ENCODE data around the gene ACR. TPM values are rescaled to one million over a fixed set of nuclear protein-coding genes. Genes with fewer than 3 reads are reported as not detected.
A peak's percentile ranks its signal among the peaks of the same experiment; 100 is the strongest.

Gene ACR
- total RNA-seq, 2 experiments from 2014 or later: not detected

- ATAC-seq (ENCODE audit: low read depth): no peak
- H3K9me3 Mint-ChIP-seq: no peaks in the 10 kb centered on the region
- POLR2A ChIA-PET: no interaction called here
- no peak overlapping the region for H3K27ac Mint-ChIP-seq
- no peaks in the 10 kb centered on the region for H3K27me3 Mint-ChIP-seq
- peaks cover 17% of the 10 kb centered on the region for H3K4me1 Mint-ChIP-seq
- no peaks in the 10 kb centered on the region for H3K36me3 Mint-ChIP-seq
- H3K4me3 Mint-ChIP-seq: no peak overlapping the region
- DNase-seq: no peak
These were observed 38.8 kb upstream of the ACR start for GRCh38 chr22:50699001-50699755.

GRCh38 chr22:50699756-50700386 lies 38.1 kb upstream of the ACR start:
- DNase-seq: no peak
- no peaks in the 10 kb centered on the region for H3K27me3 Mint-ChIP-seq
- H3K9me3 Mint-ChIP-seq: no peaks in the 10 kb centered on the region
- H3K4me3 Mint-ChIP-seq: no peak overlapping the region
- no peak overlapping the region for H3K27ac Mint-ChIP-seq
- peaks cover 17% of the 10 kb centered on the region for H3K4me1 Mint-ChIP-seq
- ATAC-seq (ENCODE audit: low read depth): no peak
- no peaks in the 10 kb centered on the region for H3K36me3 Mint-ChIP-seq
- POLR2A ChIA-PET: no interaction called here

- no peak for ATAC-seq (ENCODE audit: low read depth)
- Mint-ChIP-seq H3K9me3 (no peaks in the 10 kb centered on the region), H3K27ac (no peak overlapping the region), H3K36me3 (no peaks in the 10 kb centered on the region), H3K4me1 (peaks cover 17% of the 10 kb centered on the region), H3K4me3 (no peak overlapping the region), H3K27me3 (no peaks in the 10 kb centered on the region)
- DNase-seq: no peak
- POLR2A ChIA-PET: no interaction called here
These were observed 37.5 kb upstream of the ACR start for GRCh38 chr22:50700387-50701075.

GRCh38 chr22:50701076-50701419 lies 37.0 kb upstream of the ACR start:
- H3K27ac Mint-ChIP-seq: no peak overlapping the region
- no peaks in the 10 kb centered on the region for H3K36me3 Mint-ChIP-seq
- H3K9me3 Mint-ChIP-seq: no peaks in the 10 kb centered on the region
- H3K27me3 Mint-ChIP-seq: no peaks in the 10 kb centered on the region
- no peak for ATAC-seq (ENCODE audit: low read depth)
- POLR2A ChIA-PET: no interaction called here
- peaks cover 17% of the 10 kb centered on the region for H3K4me1 Mint-ChIP-seq
- H3K4me3 Mint-ChIP-seq: no peak overlapping the region
- no peak for DNase-seq

- Mint-ChIP-seq H3K4me1 (peaks cover 17% of the 10 kb centered on the region), H3K36me3 (no peaks in the 10 kb centered on the region), H3K27ac (peak overlapping the region; percentile 40), H3K4me3 (no peak overlapping the region), H3K9me3 (no peaks in the 10 kb centered on the region), H3K27me3 (no peaks in the 10 kb centered on the region)
- no peak for ATAC-seq (ENCODE audit: low read depth)
- POLR2A ChIA-PET: no interaction called here
- no peak for DNase-seq
These were observed 36.4 kb upstream of the ACR start for GRCh38 chr22:50701428-50702154.

GRCh38 chr22:50702261-50702671 lies 35.7 kb upstream of the ACR start:
- no peaks in the 10 kb centered on the region for H3K36me3 Mint-ChIP-seq
- H3K9me3 Mint-ChIP-seq: no peaks in the 10 kb centered on the region
- peaks cover 17% of the 10 kb centered on the region for H3K4me1 Mint-ChIP-seq
- no peak for DNase-seq
- ATAC-seq (ENCODE audit: low read depth): peak; percentile 77
- POLR2A ChIA-PET: no interaction called here
- no peaks in the 10 kb centered on the region for H3K27me3 Mint-ChIP-seq
- H3K4me3 Mint-ChIP-seq: no peak overlapping the region
- peak overlapping the region; percentile 40 for H3K27ac Mint-ChIP-seq

GRCh38 chr22:50702821-50703725 lies 34.9 kb upstream of the ACR start:
- ATAC-seq (ENCODE audit: low read depth): no peak
- DNase-seq: no peak
- Mint-ChIP-seq H3K9me3 (no peaks in the 10 kb centered on the region), H3K4me1 (peaks cover 17% of the 10 kb centered on the region), H3K4me3 (no peak overlapping the region), H3K27ac (no peak overlapping the region), H3K36me3 (no peaks in the 10 kb centered on the region), H3K27me3 (no peaks in the 10 kb centered on the region)
- POLR2A ChIA-PET: no interaction called here

- H3K27ac Mint-ChIP-seq: no peak overlapping the region
- H3K27me3 Mint-ChIP-seq: peaks cover 1% of the 10 kb centered on the region
- peaks cover 17% of the 10 kb centered on the region for H3K4me1 Mint-ChIP-seq
- no peaks in the 10 kb centered on the region for H3K9me3 Mint-ChIP-seq
- H3K4me3 Mint-ChIP-seq: no peak overlapping the region
- DNase-seq (no peak), ATAC-seq (ENCODE audit: low read depth) (no peak)
- H3K36me3 Mint-ChIP-seq: no peaks in the 10 kb centered on the region
- POLR2A ChIA-PET: no interaction called here
These were observed 34.1 kb upstream of the ACR start for GRCh38 chr22:50703726-50704509.

- no peaks in the 10 kb centered on the region for H3K36me3 Mint-ChIP-seq
- H3K4me1 Mint-ChIP-seq: peaks cover 17% of the 10 kb centered on the region
- no peak for DNase-seq
- H3K27ac Mint-ChIP-seq: no peak overlapping the region
- no peak overlapping the region for H3K4me3 Mint-ChIP-seq
- H3K9me3 Mint-ChIP-seq: no peaks in the 10 kb centered on the region
- POLR2A ChIA-PET: no interaction called here
- H3K27me3 Mint-ChIP-seq: peaks cover 3% of the 10 kb centered on the region
- ATAC-seq (ENCODE audit: low read depth): no peak
These were observed 33.3 kb upstream of the ACR start for GRCh38 chr22:50704510-50705218.

- no peak for DNase-seq
- peaks cover 17% of the 10 kb centered on the region for H3K4me1 Mint-ChIP-seq
- no peak for ATAC-seq (ENCODE audit: low read depth)
- POLR2A ChIA-PET: no interaction called here
- H3K27me3 Mint-ChIP-seq: peaks cover 3% of the 10 kb centered on the region
- no peak overlapping the region for H3K27ac Mint-ChIP-seq
- no peaks in the 10 kb centered on the region for H3K36me3 Mint-ChIP-seq
- H3K4me3 Mint-ChIP-seq: no peak overlapping the region
- H3K9me3 Mint-ChIP-seq: no peaks in the 10 kb centered on the region
These were observed 32.7 kb upstream of the ACR start for GRCh38 chr22:50705219-50705691.

- no peak overlapping the region for H3K4me3 Mint-ChIP-seq
- no peak overlapping the region for H3K27ac Mint-ChIP-seq
- DNase-seq: no peak
- H3K4me1 Mint-ChIP-seq: peaks cover 17% of the 10 kb centered on the region
- peaks cover 3% of the 10 kb centered on the region for H3K27me3 Mint-ChIP-seq
- POLR2A ChIA-PET: no interaction called here
- ATAC-seq (ENCODE audit: low read depth): no peak
- no peaks in the 10 kb centered on the region for H3K9me3 Mint-ChIP-seq
- H3K36me3 Mint-ChIP-seq: no peaks in the 10 kb centered on the region
These were observed 32.1 kb upstream of the ACR start for GRCh38 chr22:50705851-50706351.
